ENCODE measurements around the gene STX10.

DNA sequence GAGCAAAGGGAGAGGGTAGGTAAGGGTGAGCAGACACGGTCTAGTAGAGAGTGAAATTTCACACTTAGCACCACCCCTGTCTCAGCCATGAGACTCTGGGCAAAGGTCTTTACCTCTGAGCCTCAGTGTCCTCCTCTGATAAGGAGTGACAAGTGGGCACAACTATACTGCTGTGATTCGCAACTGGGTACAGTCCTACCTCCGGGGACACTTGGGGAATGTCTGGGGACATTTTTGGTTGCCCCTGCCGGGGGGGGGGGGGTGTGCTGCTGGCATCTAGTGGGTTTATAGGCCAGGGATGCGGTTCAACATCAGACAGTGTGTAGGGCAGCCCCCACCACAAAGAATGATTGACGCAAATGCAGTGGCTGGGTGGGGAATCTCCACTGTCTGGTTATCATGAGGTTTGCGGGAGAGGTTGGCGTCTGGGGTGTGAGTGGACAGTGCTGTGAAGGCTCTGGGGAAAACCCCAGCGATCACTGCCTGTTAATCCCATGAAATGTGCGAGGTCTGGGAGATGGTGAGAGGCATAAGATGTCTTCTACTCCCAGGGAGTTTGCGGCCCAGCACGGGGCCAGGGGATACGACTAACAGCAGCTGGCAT, 27.8 kb downstream of the STX10 start:
- TF ChIP-seq, protein P1, sequence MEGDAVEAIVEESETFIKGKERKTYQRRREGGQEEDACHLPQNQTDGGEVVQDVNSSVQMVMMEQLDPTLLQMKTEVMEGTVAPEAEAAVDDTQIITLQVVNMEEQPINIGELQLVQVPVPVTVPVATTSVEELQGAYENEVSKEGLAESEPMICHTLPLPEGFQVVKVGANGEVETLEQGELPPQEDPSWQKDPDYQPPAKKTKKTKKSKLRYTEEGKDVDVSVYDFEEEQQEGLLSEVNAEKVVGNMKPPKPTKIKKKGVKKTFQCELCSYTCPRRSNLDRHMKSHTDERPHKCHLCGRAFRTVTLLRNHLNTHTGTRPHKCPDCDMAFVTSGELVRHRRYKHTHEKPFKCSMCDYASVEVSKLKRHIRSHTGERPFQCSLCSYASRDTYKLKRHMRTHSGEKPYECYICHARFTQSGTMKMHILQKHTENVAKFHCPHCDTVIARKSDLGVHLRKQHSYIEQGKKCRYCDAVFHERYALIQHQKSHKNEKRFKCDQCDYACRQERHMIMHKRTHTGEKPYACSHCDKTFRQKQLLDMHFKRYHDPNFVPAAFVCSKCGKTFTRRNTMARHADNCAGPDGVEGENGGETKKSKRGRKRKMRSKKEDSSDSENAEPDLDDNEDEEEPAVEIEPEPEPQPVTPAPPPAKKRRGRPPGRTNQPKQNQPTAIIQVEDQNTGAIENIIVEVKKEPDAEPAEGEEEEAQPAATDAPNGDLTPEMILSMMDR (conservative IDR thresholded peaks at IDR 0.05; ENCODE audit: low read length), result no peak
- TF ChIP-seq EZH2phosphoT487 (IDR thresholded peaks at IDR 0.05; ENCODE audit: borderline replicate concordance, low read depth, low read length), result no peak

Measured in OCI-LY7 (cell line).